Spinal cord (tissue), 10 donors: Measurements from ENCODE around the gene MYO15B. TPM values are rescaled to one million over a fixed set of nuclear protein-coding genes. Genes with fewer than 3 reads are reported as not detected.

Experiments used
- DNase-seq, 6 donors: peaks; one replicate each; pipeline versions ENCODE4 v3.0.0 to v3.0.0-alpha.2; 2013 to 2015; ENCODE audit warnings: low spot score in 6 of 6, low read depth in 4 of 6
- H3K27ac ChIP-seq: one replicate; pipeline ENCODE4 v1.5.1; 2013; ENCODE audit warnings: low read depth, low read length, control low read depth
- H3K27me3 ChIP-seq: one replicate; pipeline ENCODE4 v1.6.1; 2013; ENCODE audit warnings: low read length; ENCODE audit not compliant: control insufficient read depth, insufficient read depth
- H3K36me3 ChIP-seq: one replicate; pipeline ENCODE4 v1.6.1; 2013; ENCODE audit warnings: low read length; ENCODE audit not compliant: control insufficient read depth, insufficient read depth
- H3K4me1 ChIP-seq: one replicate; pipeline ENCODE4 v1.6.1; 2013; ENCODE audit warnings: low read length; ENCODE audit not compliant: control insufficient read depth, insufficient read depth
- H3K4me3 ChIP-seq: one replicate; pipeline ENCODE4 v1.5.1; 2013; ENCODE audit warnings: low read depth, low read length, control low read depth
- H3K9me3 ChIP-seq: one replicate; pipeline ENCODE4 v1.6.1; 2013; ENCODE audit warnings: low read length; ENCODE audit not compliant: control insufficient read depth, insufficient read depth
- WGBS: methylation state at CpG from one replicate; pipeline ENCODE4 v1.1.5; 2013; ENCODE audit warnings: missing lambda C conversion rate; ENCODE audit not compliant: insufficient coverage; 5-methylcytosine and 5-hydroxymethylcytosine counted together
- polyA plus RNA-seq, 2 donors: library from polyadenylated mRNA; unstranded; fragments of 120-200 nt; gene quantifications; one replicate each; pipeline ENCODE4 v1.2.1, GENCODE V29; 2013; ENCODE audit not compliant: insufficient read length in 2 of 2
- total RNA-seq, 2 donors: library from RNA; depleted of rRNA in 1 of 2; stranded (reverse); fragments of 120-200 nt in 1 of 2; fragments of >200 nt in 1 of 2; gene quantifications; one replicate each; pipeline versions ENCODE4 v1.2.3 to v1.2.4, GENCODE V29; 2013 to 2014
- donor health status: healthy.

MYO15B gene
- total and polyA plus RNA-seq, 4 donors: 38.9 to 148 (median 98.8) TPM

DNA sequence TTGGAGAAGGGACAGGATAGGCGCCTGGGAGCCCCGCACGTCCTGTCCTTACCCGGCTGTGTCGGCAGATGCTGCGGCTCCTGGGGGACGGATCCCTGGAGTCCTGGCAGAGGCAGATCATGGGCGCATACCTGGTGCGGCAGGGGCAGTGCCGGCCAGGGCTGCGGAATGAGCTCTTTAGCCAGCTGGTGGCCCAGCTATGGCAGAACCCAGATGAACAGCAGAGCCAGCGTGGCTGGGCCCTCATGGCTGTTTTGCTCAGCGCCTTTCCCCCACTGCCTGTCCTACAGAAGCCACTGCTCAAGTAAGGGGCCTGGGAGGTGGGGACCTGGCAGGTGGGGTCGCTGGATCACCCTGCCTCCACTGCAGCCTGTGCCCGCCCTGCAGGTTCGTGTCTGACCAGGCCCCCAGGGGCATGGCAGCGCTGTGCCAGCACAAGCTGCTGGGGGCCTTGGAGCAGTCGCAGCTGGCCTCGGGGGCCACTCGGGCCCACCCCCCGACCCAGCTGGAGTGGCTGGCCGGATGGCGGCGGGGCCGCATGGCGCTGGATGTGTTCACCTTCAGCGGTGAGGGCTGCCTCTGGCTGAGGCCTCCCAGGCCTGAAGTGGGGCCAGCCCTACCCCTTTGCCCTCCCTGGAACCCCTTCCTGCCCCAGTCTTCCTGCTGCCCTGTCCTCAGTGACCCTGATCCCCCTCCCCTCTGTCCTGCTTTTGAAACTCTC lies 25.5 kb downstream of the MYO15B start:
- peaks cover 71% of the 10 kb centered on the region for H3K36me3 ChIP-seq
- no peaks in the 10 kb centered on the region for H3K4me1 ChIP-seq
- no peaks in the 10 kb centered on the region for H3K9me3 ChIP-seq

GRCh38 chr17:75614006-75614405 lies 26.4 kb downstream of the MYO15B start:
- 88% methylated on average over 11 of the region's 12 CpGs for WGBS
- no peak overlapping the region for H3K27ac ChIP-seq
- no peaks in the 10 kb centered on the region for H3K4me1 ChIP-seq
- H3K27me3 ChIP-seq: no peaks in the 10 kb centered on the region
- no peaks in the 10 kb centered on the region for H3K9me3 ChIP-seq
- no peak overlapping the region for H3K4me3 ChIP-seq
- no peak for DNase-seq
- H3K36me3 ChIP-seq: peaks cover 80% of the 10 kb centered on the region

More for the DNA sequence above, 25.5 kb downstream of the MYO15B start:
- WGBS: 90% methylated on average over 27 of the region's 27 CpGs
- Histone ChIP-seq H3K4me3 (no peak overlapping the region), H3K27ac (no peak overlapping the region), H3K27me3 (no peaks in the 10 kb centered on the region)
- no peak for DNase-seq

- Histone ChIP-seq H3K36me3 (peaks cover 87% of the 10 kb centered on the region), H3K27me3 (no peaks in the 10 kb centered on the region), H3K4me1 (no peaks in the 10 kb centered on the region), H3K9me3 (no peaks in the 10 kb centered on the region), H3K27ac (no peak overlapping the region), H3K4me3 (no peak overlapping the region)
- 78% methylated on average over 17 of the region's 19 CpGs for WGBS
- no peak for DNase-seq
Observed at GRCh38 chr17:75614556-75615270, 27.1 kb downstream of the MYO15B start.

DNA sequence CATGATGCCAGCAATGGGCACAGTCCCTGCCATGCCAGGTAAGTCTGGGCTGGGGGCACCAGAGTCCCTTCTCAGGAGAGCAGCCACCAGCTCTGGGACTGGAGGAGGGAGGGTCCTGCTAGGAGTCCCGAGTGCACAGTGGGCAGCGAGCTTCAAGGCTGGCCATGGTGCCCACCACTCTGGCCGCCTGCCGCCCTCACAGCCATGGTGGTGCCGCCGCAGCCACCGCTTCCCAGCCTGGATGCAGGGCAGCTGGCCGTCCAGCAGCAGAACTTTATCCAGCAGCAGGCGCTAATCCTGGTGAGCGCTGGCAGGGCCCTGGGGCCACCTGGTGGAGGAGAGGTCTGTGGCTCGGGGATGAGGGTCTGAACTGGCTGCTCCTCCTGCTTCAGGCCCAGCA lies 27.7 kb downstream of the MYO15B start:
- Histone ChIP-seq H3K9me3 (no peaks in the 10 kb centered on the region), H3K36me3 (peaks cover 89% of the 10 kb centered on the region), H3K4me1 (no peaks in the 10 kb centered on the region), H3K27me3 (no peaks in the 10 kb centered on the region), H3K27ac (no peak overlapping the region), H3K4me3 (no peak overlapping the region)
- WGBS: 85% methylated on average over 11 of the region's 11 CpGs
- DNase-seq: no peak

DNA sequence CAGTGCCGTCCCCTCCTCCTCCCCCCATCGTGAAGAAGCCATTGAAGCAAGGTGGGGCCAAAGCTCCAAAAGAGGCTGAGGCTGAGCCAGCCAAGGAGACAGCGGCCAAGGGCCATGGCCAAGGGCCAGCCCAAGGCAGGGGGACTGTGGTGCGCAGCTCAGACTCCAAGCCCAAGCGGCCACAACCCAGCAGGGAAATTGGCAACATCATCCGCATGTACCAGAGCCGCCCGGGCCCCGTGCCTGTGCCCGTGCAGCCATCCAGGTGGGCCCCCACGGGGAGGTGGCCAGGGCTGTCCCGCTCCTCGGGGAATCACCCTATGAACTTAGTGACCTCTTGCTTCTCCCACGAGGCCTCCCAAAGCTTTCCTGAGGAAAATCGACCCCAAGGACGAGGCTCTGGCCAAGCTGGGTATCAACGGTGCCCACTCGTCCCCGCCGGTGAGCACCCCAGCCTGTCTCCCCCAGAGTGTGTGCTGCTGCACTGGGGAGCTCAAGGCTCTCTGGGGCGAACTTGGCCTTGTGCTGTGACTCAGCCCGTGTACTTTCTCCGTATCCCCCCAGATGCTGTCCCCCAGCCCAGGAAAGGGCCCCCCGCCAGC lies 29.0 kb downstream of the MYO15B start:
- Histone ChIP-seq H3K9me3 (no peaks in the 10 kb centered on the region), H3K4me1 (no peaks in the 10 kb centered on the region), H3K27me3 (no peaks in the 10 kb centered on the region), H3K27ac (no peak overlapping the region), H3K4me3 (no peak overlapping the region), H3K36me3 (peaks cover 93% of the 10 kb centered on the region)
- 84% methylated on average over 22 of the region's 24 CpGs for WGBS
- no peak for DNase-seq

- Histone ChIP-seq H3K27ac (no peak overlapping the region), H3K36me3 (peaks cover 90% of the 10 kb centered on the region), H3K4me3 (no peak overlapping the region), H3K27me3 (no peaks in the 10 kb centered on the region), H3K4me1 (no peaks in the 10 kb centered on the region), H3K9me3 (no peaks in the 10 kb centered on the region)
- WGBS: 95% methylated on average over 16 of the region's 16 CpGs
- DNase-seq: no peak
Observed at GRCh38 chr17:75617218-75617617, 29.6 kb downstream of the MYO15B start.

- 93% methylated on average over 3 of the region's 11 CpGs for WGBS
Observed at GRCh38 chr17:75617675-75618074, 30.1 kb downstream of the MYO15B start.

GRCh38 chr17:75619506-75620431 lies 32.2 kb downstream of the MYO15B start:
- Histone ChIP-seq H3K4me1 (no peaks in the 10 kb centered on the region), H3K27me3 (no peaks in the 10 kb centered on the region), H3K4me3 (no peak overlapping the region), H3K9me3 (no peaks in the 10 kb centered on the region), H3K27ac (no peak overlapping the region), H3K36me3 (peaks cover 86% of the 10 kb centered on the region)
- no peak for DNase-seq
- WGBS: 73% methylated on average over 36 of the region's 36 CpGs

More at GRCh38 chr17:75617675-75618074, 30.1 kb downstream of the MYO15B start:
- Histone ChIP-seq H3K36me3 (peaks cover 88% of the 10 kb centered on the region), H3K27ac (no peak overlapping the region), H3K4me1 (no peaks in the 10 kb centered on the region), H3K9me3 (no peaks in the 10 kb centered on the region), H3K4me3 (no peak overlapping the region), H3K27me3 (no peaks in the 10 kb centered on the region)
- DNase-seq: no peak

- H3K9me3 ChIP-seq: no peaks in the 10 kb centered on the region
- no peak overlapping the region for H3K4me3 ChIP-seq
- no peaks in the 10 kb centered on the region for H3K27me3 ChIP-seq
- no peak overlapping the region for H3K27ac ChIP-seq
- H3K36me3 ChIP-seq: peaks cover 86% of the 10 kb centered on the region
- H3K4me1 ChIP-seq: peaks cover 6% of the 10 kb centered on the region
- DNase-seq: no peak
- 100% methylated on average over 2 of the region's 4 CpGs for WGBS
Observed at GRCh38 chr17:75621489-75621888, 33.9 kb downstream of the MYO15B start.
